CD14-positive monocyte (primary cell): ENCODE measurements around the gene SMAD3. TPM values are rescaled to one million over a fixed set of nuclear protein-coding genes. Genes with fewer than 3 reads are reported as not detected.

Source experiments
- DNase-seq, 3 donors: peaks; one replicate each; pipeline ENCODE4 v3.0.0-alpha.2; 2011 to 2022
- H2AFZ ChIP-seq: 2 replicates; pipeline ENCODE4 v1.6.0; 2012; ENCODE audit warnings: mild to moderate bottlenecking, low read depth, low read length, inconsistent platforms; ENCODE audit not compliant: insufficient read depth, poor library complexity, severe bottlenecking
- H3K27ac ChIP-seq, 2 donors: 1 replicate in 1 of 2; 2 replicates in 1 of 2; pipeline ENCODE4 v1.5.1; 2012 to 2013; ENCODE audit warnings: low read length in 2 of 2, control low read depth in 1 of 2, inconsistent platforms in 1 of 2, low read depth in 1 of 2, mild to moderate bottlenecking in 1 of 2
- H3K27me3 ChIP-seq, 2 donors: one replicate each; pipeline versions ENCODE4 v1.6.0 to v1.6.1; 2011 to 2013; ENCODE audit warnings: low read length in 2 of 2; ENCODE audit not compliant: control insufficient read depth in 2 of 2, insufficient read depth in 2 of 2
- H3K36me3 ChIP-seq, 2 donors: replicated peaks in 1 of 2; 1 replicate in 1 of 2; 2 replicates in 1 of 2; pipeline versions ENCODE4 v1.5.1 to v1.6.1; 2012 to 2013; ENCODE audit warnings: low read length in 2 of 2, control low read depth in 1 of 2, inconsistent platforms in 1 of 2, mild to moderate bottlenecking in 1 of 2; ENCODE audit not compliant: insufficient read depth in 2 of 2, control insufficient read depth in 1 of 2
- H3K4me1 ChIP-seq, 2 donors: 1 replicate in 1 of 2; 2 replicates in 1 of 2; pipeline versions ENCODE4 v1.5.1 to v1.6.1; 2012 to 2013; ENCODE audit warnings: low read length in 2 of 2, control low read depth in 1 of 2, inconsistent platforms in 1 of 2, mild to moderate bottlenecking in 1 of 2, moderate library complexity in 1 of 2; ENCODE audit not compliant: insufficient read depth in 2 of 2, control insufficient read depth in 1 of 2
- H3K4me2 ChIP-seq: replicated peaks from 2 replicates; pipeline ENCODE3; 2012; ENCODE audit warnings: low read length, moderate library complexity, mild to moderate bottlenecking; ENCODE audit not compliant: poor library complexity, severe bottlenecking; ENCODE audit errors: extremely low read depth
- H3K4me3 ChIP-seq, 3 experiments: fragments of 200-600 bp in 1 of 3; sonication (generic) in 1 of 3; replicated peaks in 1 of 3; 1 replicate in 2 of 3; 2 replicates in 1 of 3; pipeline ENCODE4 v1.5.1; 2011 to 2013; ENCODE audit warnings: low read length in 3 of 3, mild to moderate bottlenecking in 3 of 3, control low read depth in 2 of 3, low read depth in 2 of 3, inconsistent platforms in 1 of 3, moderate library complexity in 1 of 3
- H3K79me2 ChIP-seq: 2 replicates; pipeline ENCODE4 v1.6.0; 2012; ENCODE audit warnings: mild to moderate bottlenecking, control low read depth, inconsistent platforms, low read length, moderate library complexity; ENCODE audit not compliant: insufficient read depth
- H3K9ac ChIP-seq: 2 replicates; pipeline ENCODE4 v1.6.0; 2017; ENCODE audit warnings: low read length, mild to moderate bottlenecking; ENCODE audit not compliant: insufficient read depth, poor library complexity, severe bottlenecking
- H3K9me3 ChIP-seq, 2 donors: replicated peaks in 1 of 2; 1 replicate in 1 of 2; 2 replicates in 1 of 2; pipeline versions ENCODE4 v1.5.1 to v1.6.1; 2012 to 2013; ENCODE audit warnings: low read length in 2 of 2, control low read depth in 1 of 2; ENCODE audit not compliant: control insufficient read depth in 1 of 2, insufficient read depth in 1 of 2
- H4K20me1 ChIP-seq: 2 replicates; pipeline ENCODE4 v1.6.0; 2012; ENCODE audit warnings: mild to moderate bottlenecking, low read length, control low read depth, moderate library complexity; ENCODE audit not compliant: insufficient read depth
- H3K27ac Mint-ChIP-seq, 7 donors: one replicate each; pipeline ENCODE4 v1.8.0; 2020; ENCODE audit warnings: mild to moderate bottlenecking in 7 of 7, mixed read lengths in 7 of 7, moderate library complexity in 6 of 7, inconsistent platforms in 2 of 7
- H3K27me3 Mint-ChIP-seq, 3 donors: one replicate each; pipeline ENCODE4 v1.8.0; 2021 to 2022; ENCODE audit warnings: low read depth in 3 of 3, mild to moderate bottlenecking in 3 of 3, mixed read lengths in 3 of 3, moderate library complexity in 3 of 3, inconsistent platforms in 1 of 3
- H3K36me3 Mint-ChIP-seq, 2 donors: one replicate each; pipeline ENCODE4 v1.8.0; 2020; ENCODE audit warnings: mixed read lengths in 2 of 2, inconsistent platforms in 1 of 2, mild to moderate bottlenecking in 1 of 2
- H3K4me1 Mint-ChIP-seq: one replicate; pipeline ENCODE4 v1.8.0; 2020; ENCODE audit warnings: mild to moderate bottlenecking, mixed read lengths
- H3K4me3 Mint-ChIP-seq, 2 donors: one replicate each; pipeline ENCODE4 v1.8.0; 2020; ENCODE audit warnings: mild to moderate bottlenecking in 2 of 2, mixed read lengths in 2 of 2, moderate library complexity in 1 of 2
- H3K9me3 Mint-ChIP-seq, 7 donors: one replicate each; pipeline ENCODE4 v1.8.0; 2020 to 2022; ENCODE audit warnings: mixed read lengths in 7 of 7, mild to moderate bottlenecking in 6 of 7, moderate library complexity in 6 of 7, inconsistent platforms in 2 of 7
- CTCF ChIP-seq: fragments of 200-600 bp; IDR thresholded peaks from one replicate; pipeline ENCODE4 v1.8.0; 2022; ENCODE audit warnings: antibody characterized with exemption, mild to moderate bottlenecking
- WGBS: methylation state at CpG from one replicate; pipeline ENCODE4 v1.1.5; 2013; ENCODE audit warnings: missing lambda C conversion rate; ENCODE audit not compliant: insufficient coverage; 5-methylcytosine and 5-hydroxymethylcytosine counted together
- intact Hi-C, 2 donors: fragments of 100-400 bp; cut with micrococcal nuclease; formaldehyde crosslinking; loops; one replicate each; pipeline versions ENCODE4 v1.15.0 to v1.15.1; 2023
- polyA plus RNA-seq, 3 donors: library from polyadenylated mRNA; depleted of rRNA in 1 of 3; unstranded in 2 of 3; stranded (reverse) in 1 of 3; fragments of 300-500 nt in 2 of 3; fragments of >200 nt in 1 of 3; fragmentation: Illumina TruSeq in 2 of 3; gene quantifications; 1 replicate in 2 of 3; 2 replicates in 1 of 3; pipeline ENCODE4 v1.2.3, GENCODE V29; 2012 to 2021

SMAD3 gene
- polyA plus RNA-seq, 3 donors = 4.4 to 41.7 (median 5.4) TPM

GRCh38 chr15:67120009-67120838, 54.8 kb downstream of the SMAD3 start:
- H3K4me3 Mint-ChIP-seq = peak overlapping the region; percentile 42 to 75

More at GRCh38 chr15:67120009-67120838, 54.8 kb downstream of the SMAD3 start:
- DNase-seq = peak in 2 of 3 donors; percentile 60 to 61
- H3K27ac ChIP-seq = peak overlapping the region; percentile 92 to 94
- H3K9ac ChIP-seq = peak overlapping the region; percentile 61
- Mint-ChIP-seq H3K36me3 (peaks cover 42 to 50% of the 10 kb centered on the region in 2 donors), H3K27me3 (peaks cover 0 to 3% (median 0%) of the 10 kb centered on the region in 3 donors), H3K9me3 (peaks cover 0 to 3% (median 0%) of the 10 kb centered on the region in 7 donors), H3K27ac (peak overlapping the region; percentile 97 to 99 (median 98)), H3K4me1 (peaks cover 87% of the 10 kb centered on the region)
- no peaks in the 10 kb centered on the region for H3K27me3 ChIP-seq
- 59% methylated on average over 3 of the region's 9 CpGs for WGBS
- H3K4me2 ChIP-seq = peak overlapping the region; percentile 19
- H2AFZ ChIP-seq = no peak overlapping the region
- H3K4me1 ChIP-seq = peaks cover 78 to 84% of the 10 kb centered on the region in 2 donors
- H3K9me3 ChIP-seq = no peaks in the 10 kb centered on the region
- intact Hi-C loops = loop anchor here (2.0 to 5.0 kb wide), 3 partner anchors 13 to 38 kb away; no protein-coding TSS in a partner anchor
- no peak overlapping the region for H3K4me3 ChIP-seq
- no peaks in the 10 kb centered on the region for H3K36me3 ChIP-seq
- H4K20me1 ChIP-seq = no peaks in the 10 kb centered on the region
- peaks cover 82% of the 10 kb centered on the region for H3K79me2 ChIP-seq
- TF ChIP-seq CTCF = no peak
